Hepatocyte (in vitro differentiated cells): Measurements from ENCODE around the gene LGALS12.

Experiments
- EZH2 ChIP-seq: fragments of 200-600 bp; sonication (generic); IDR thresholded peaks from 2 replicates; pipeline ENCODE4 v1.6.1; 2016; ENCODE audit warnings: antibody characterized with exemption, mild to moderate bottlenecking, borderline replicate concordance
- TF ChIP-seq, protein P1 (sequence below): fragments of 200-600 bp; sonication (generic); IDR thresholded peaks from 2 replicates; pipeline ENCODE4 v1.5.1; 2016; ENCODE audit warnings: antibody characterized with exemption, mild to moderate bottlenecking; ENCODE audit not compliant: poor library complexity

DNA sequence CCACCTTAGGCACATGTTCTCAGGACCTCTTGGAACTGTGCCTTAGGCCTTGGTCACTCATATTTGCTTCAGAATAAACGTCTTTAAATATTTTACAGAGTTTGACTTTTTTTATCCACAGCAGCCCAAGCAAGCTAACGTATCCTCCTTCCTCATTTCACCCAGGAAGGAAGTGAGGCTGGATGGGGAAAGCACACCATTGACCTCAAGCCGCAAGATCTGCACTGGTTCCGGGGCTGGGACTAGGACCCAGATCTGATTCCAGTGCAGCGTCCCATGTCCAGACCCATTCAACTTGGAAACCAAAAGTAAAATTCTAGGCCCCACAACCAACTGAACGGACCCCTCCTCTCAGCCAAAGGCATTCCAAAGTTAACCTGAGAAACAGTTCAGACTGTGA is 2.4 kb upstream of the LGALS12 start:
- TF ChIP-seq, protein P1, sequence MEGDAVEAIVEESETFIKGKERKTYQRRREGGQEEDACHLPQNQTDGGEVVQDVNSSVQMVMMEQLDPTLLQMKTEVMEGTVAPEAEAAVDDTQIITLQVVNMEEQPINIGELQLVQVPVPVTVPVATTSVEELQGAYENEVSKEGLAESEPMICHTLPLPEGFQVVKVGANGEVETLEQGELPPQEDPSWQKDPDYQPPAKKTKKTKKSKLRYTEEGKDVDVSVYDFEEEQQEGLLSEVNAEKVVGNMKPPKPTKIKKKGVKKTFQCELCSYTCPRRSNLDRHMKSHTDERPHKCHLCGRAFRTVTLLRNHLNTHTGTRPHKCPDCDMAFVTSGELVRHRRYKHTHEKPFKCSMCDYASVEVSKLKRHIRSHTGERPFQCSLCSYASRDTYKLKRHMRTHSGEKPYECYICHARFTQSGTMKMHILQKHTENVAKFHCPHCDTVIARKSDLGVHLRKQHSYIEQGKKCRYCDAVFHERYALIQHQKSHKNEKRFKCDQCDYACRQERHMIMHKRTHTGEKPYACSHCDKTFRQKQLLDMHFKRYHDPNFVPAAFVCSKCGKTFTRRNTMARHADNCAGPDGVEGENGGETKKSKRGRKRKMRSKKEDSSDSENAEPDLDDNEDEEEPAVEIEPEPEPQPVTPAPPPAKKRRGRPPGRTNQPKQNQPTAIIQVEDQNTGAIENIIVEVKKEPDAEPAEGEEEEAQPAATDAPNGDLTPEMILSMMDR: no peak
- no peak for TF ChIP-seq EZH2
